HG03045 (cell line): ENCODE data around the gene ADM5.
"Not testable (repeated sequence)": the region's sequence is repeated elsewhere in the genome, so short reads cannot be mapped to it uniquely, and the experiment has no call there.

ENCODE experiments used
- ATAC-seq: cut with Tn5 transposase; IDR thresholded peaks from one replicate; pipeline ENCODE4 v1.9.1; 2021; ENCODE audit warnings: mild to moderate bottlenecking, moderate library complexity; ENCODE audit not compliant: unreplicated experiment

ADM5 gene

DNA sequence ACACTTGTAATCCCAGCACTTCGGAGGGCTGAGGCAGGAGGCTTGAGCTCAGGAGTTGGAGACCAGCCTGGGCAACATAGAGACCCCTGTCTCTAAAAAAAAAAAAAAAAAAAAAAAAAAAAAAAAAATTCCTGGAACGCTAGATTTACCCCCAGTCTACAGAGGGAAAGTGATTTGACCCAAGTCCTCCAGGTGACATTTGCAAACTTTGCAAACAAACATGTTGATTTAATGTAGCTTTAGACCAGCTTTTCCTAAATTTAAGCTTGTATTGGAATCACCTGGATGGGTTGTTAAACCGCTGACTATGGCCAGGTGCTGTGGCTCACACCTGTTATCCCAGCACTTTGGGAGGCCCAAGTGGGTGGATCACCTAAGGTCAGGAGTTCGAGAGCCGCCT, 10.0 kb downstream of the ADM5 start:
- no peak for ATAC-seq

DNA sequence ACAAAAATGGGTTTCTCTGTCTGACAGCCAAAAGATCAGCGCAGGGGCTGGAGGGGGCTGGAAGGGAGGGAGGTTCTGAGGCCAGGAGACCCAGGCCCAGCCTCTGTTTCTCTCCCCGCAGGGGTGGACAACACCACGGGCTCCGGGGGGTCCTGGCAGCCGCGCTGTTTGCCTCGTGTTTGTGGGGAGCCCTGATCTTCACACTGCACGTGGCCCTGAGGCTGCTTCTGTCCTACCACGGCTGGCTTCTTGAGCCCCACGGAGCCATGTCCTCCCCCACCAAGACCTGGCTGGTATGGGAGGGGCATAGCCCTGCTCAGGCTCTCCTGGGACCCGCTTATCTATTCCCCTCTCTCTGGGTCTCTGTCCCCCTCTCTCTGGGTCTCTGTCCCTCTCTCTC, 11.2 kb downstream of the ADM5 start:
- no peak for ATAC-seq

DNA sequence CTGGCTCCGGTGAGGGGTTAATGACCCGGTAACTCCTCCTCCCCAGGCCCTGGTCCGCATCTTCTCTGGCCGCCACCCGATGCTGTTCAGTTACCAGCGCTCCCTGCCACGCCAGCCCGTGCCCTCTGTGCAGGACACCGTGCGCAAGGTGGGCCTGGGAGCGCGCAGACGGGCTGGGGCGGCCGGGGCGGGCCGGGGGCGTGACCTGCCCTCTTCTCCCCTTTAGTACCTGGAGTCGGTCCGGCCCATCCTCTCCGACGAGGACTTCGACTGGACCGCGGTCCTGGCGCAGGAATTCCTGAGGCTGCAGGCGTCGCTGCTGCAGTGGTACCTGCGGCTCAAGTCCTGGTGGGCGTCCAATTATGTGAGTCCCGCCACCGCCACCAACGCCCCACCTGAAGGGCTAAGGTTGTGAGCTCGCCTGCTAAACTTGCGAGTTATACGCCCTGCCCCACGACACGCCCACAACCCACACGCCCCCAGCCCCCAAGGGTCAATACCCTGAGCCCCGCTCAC, 11.9 kb downstream of the ADM5 start:
- ATAC-seq, result no peak

DNA sequence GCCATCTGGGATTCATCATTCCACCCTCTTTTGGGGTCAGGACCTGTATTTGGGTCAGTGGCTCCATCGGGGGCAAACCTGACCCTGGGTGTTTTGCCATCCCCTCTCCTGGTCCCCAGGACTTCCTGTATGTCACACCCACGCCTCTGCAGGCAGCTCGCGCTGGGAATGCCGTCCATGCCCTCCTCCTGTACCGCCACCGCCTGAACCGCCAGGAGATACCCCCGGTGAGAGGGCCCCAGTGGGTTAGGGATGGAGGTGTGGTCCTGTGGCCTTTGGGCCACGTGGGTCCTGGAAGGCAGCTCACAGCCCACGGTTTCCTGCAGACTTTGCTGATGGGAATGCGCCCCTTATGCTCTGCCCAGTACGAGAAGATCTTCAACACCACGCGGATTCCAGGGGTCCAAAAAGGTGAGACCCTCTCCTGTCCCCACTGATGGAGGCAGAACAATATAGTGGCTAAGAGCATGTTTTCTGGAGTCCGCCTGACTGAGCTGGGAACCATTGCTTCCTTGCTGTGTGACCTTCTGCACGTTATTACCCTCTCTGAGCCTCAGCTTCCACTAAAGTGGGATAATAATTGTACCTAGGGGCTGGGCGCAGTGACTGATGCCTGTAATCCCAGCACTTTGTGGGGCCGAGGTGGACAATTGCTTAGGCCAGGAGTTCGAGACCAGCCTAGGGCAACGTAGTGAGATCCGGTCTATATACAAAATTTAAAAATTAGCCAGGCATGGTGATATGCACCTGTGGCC, 15.7 kb downstream of the ADM5 start:
- no peak for ATAC-seq

DNA sequence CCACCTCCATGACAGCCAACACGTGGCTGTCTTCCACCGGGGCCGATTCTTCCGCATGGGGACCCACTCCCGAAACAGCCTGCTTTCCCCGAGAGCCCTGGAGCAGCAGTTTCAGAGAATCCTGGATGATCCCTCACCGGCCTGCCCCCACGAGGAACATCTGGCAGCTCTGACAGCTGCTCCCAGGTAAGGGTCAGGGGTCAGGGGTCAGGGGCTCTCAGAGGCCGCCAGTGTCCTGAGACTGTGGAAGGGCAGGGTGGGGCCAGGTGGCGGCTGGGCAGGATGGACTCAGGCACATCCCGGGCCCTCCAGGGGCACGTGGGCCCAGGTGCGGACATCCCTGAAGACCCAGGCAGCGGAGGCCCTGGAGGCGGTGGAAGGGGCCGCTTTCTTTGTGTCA, 16.5 kb downstream of the ADM5 start:
- no peak for ATAC-seq

DNA sequence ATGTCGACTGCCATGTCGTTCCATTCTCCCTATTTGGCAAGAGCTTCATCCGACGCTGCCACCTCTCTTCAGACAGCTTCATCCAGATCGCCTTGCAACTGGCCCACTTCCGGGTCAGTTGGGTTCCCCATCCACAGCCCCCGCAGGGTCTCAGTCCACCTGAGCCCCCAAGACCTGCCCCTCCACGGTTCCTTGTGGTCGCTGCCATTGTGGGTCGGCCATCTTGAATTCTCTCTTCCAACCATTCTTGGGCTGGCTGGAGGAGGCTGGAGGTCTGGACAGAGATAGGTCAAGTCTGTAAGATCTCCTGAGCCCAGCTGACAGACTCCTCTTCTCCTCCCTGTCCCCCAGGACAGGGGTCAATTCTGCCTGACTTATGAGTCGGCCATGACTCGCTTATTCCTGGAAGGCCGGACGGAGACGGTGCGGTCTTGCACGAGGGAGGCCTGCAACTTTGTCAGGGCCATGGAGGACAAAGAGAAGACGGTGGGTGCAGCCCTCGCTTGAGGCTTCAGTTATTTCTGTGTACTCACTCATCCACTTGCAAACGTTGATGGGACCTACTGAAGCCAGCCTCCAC, 21.1 kb downstream of the ADM5 start:
- ATAC-seq, result no peak

DNA sequence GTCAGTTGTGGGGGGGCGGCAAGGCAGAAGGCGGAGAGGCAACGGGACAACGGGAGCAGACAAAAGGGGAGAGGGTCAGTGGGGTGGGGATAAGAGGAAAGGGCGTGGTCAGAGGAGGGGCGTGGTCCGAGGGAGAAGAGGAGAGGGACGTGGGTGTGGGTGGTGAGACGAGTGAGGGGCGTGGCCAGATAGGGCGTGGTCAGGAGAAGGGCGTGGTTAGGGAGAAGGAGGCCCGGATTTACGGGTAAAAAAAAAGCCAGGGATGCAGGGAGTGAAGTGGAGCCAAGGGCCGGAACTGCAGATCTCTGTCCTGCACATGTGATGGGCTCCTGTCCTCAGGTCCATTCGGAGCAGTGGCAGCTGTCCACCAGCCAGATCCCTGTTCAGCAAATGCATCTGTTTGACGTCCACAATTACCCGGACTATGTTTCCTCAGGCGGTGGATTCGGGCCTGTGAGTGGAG, 23.0 kb downstream of the ADM5 start:
- no peak for ATAC-seq

DNA sequence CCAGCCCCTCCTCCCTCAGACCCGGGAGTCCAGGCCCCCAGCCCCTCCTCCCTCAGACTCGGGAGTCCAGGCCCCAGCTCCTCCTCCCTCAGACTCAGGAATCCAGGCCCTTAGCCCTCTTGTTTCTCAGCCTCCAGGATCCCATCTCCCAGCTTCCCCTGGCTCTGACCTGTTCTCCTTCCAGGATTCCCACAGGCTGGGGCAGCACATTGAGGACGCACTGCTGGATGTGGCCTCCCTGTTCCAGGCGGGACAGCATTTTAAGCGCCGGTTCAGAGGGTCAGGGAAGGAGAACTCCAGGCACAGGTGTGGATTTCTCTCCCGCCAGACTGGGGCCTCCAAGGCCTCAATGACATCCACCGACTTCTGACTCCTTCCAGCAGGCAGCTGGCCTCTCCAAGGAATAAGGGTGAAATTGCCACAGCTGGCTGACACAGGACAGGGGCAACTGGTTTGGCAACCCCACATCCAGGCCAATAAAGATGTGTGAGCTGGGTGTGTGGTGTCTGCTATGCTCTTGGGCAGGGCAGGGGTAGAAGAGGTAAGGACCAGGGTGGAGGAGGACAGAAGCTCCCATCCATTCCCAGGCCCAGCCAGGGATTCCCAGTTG, 23.9 kb downstream of the ADM5 start:
- no peak for ATAC-seq

DNA sequence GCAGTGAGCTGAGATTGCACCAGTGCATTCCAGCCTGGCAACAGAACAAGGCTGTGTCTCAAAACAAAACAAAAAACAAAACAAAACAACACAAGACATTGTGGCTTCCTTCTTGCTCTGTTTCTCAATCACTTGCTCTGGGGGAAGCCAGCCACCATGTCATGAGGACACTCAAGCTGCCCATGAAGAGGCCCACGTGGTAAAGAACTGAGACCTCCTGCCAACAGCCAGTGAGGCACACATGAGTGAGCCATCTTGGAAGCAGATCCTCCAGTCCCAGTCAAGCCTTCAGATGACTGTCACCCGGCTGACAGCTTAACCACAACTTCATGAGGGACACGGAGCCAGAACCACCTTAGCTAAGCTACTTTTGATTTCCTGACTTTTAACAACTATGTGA, 26.8 kb downstream of the ADM5 start:
- no peak for ATAC-seq

DNA sequence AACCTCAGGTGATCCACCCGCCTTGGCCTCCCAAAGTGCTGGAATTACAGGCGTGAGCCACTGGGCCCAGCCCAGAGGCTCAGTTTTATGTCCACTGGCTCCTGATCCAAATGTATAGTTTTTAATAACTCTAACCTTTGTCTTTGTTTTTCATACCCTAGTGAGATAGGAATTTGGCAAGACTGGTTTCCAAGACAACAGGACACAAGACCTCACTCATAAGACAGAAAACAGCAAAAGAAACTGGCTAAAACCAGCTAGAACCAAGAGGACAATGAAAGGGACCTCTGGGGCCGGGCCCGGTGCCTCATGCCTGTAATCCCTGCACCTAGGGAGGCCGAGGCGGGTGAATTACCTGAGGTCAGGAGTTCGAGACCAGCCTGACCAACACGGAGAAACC, 29.1 kb downstream of the ADM5 start:
- no peak for ATAC-seq

DNA sequence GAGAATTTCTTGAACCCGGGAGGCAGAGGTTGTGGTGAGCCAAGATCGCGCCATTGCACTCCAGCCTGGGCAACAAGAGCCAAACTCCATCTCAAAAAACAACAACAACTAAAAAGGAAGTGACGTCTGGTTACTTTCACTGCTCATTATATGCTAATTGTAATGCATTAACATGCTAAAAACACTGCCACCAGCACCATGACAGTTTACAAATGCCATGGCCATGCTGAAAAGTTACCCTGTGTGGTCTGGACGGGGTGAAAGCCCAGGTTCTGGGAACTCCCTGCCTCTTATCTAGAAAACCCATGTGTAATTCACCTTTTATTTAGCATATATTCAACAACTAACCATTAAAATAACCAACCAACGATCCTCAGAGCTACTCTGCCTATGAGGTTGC, 29.6 kb downstream of the ADM5 start:
- no peak for ATAC-seq

DNA sequence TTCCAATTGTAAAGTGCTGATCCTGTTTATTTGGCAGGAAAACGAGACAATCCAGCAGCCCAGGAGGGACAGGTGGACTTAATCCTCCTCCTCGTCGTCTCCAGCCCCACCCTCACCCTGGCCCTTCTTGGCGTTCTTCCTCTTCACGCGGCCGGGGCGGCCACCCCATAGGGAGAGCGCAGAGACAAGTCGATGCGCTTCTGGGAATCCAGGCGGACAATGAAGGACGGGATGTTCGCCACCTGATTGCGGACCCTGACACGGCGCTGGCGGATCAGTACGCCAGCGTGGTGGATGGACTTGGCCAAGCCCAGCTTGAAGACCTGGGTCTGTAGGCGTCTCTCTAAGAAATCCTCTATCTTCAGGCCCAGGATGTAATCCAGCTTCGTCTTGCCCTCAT, 30.0 kb downstream of the ADM5 start:
- ATAC-seq, result not testable (repeated sequence)

DNA sequence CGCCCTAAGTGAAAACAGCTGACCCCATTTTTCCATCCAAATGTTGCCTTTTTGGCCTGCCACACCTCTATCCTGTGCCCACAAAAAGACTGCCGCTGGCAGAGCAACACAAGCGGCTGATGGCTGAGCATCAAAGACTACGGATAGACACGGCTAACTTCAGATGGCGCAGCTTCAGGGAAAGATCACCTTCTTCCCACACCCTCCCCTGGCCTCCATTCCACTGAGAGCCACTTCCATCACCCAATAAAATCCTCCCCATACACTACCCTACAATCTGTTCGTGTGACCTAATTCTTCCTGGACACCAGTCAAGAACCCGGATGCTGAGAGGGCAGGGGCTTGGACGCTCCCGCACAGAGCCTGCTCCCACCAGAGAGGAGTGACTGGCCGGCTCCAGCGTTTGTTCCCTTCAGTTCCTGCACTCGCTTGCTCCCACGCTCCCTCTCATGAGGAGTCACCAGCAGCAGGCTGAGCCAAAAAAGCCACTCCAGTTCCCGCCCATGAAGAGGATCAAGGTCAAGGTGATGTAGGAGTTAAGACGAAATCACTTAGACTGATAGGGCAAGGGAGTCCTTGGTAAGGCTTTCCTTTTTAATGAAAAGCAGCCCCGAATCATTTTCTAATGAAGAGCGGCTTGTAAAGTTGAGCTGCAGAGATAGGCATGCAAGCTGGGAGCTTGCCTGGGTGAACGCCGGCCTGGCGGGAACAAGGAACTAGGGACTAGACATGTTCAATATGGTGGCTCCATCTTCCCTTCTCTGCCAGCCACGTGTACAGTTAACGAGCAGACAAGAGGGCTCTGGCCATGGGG, 38.0 kb downstream of the ADM5 start:
- no peak for ATAC-seq

DNA sequence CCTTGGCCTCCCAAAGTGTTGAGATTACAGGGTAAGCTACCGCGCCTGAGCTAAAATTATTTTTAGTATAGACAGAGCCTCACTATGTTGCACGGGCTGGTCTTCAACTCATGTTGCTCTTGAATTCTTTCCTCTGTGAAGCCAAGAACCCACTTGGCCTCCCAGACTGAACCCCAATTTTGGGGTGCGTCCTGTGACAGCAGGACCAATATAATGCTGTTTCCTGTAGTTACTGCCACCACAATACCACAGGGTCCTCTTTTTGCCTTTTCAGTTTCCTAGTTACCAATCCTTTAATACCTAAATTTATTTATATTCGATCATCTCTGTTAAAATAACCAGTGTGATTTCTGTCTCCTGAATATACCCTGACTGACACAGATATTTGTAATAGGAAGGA, 40.8 kb downstream of the ADM5 start:
- ATAC-seq, result no peak

DNA sequence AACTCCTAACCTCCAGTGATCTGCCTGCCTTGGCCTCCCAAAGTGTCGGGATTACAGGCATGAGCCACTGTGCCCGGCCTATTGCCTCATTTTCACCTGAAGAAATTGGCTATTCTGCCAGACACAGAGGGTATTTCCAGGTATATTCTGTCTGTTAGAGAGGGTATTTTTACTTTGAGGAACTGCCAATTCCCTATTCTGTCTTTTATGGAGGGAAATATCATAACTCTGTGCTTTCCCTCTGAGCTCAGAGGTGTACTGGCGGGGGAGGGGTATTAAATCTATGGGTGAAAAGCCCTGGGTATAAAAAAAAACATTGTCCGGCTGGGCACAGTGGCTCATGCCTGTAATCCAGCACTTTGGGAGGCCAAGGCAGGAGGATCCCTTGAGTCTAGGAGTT, 48.9 kb downstream of the ADM5 start:
- ATAC-seq, result no peak

DNA sequence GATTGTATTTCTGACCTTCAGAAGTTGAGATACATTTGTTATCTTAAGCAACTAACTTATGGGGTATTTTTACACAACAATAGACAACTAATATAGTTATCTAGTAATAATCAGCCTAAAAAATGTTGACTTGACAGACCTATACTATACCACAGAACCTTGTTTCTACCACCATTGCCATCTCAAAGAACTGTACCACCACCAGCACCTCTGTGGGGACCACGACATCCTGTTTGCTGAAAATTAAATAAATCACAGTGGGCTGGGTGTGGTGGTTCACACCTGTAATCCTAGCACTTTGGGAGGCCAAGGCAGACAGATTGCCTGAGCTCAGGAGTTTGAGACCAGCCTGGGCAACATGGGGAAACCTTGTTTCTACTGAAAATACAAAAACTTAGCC, 49.7 kb downstream of the ADM5 start:
- ATAC-seq, result no peak

DNA sequence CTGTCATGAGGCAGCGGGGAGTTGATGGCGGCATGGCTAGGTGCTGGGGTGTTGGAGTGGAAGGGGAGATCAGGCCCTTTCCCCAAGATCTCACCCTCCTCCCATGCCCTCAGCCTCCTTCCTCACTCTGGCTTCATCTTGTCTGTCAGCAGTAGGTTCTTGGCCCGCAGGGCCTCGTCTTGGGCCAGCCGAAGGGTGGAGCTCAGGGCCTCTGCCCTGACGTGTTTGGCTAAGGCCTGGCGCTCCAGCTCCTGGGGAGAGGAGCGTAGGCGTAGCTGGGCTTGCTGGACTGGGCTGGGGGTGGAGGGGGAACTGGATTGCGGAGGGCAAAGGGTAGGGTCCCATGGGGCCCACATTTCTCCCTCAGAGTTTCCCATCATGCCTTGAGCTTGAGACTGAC, 50.5 kb downstream of the ADM5 start:
- no peak for ATAC-seq
